WERI-Rb-1 (cell line): ENCODE results near the gene CDV3.

Experiments
- DNase-seq: peaks from one replicate; pipeline ENCODE4 v3.0.0-alpha.2; 2020
- H3K27ac ChIP-seq: fragments of 250-450 bp; sonication (Bioruptor Pico); 2 replicates; pipeline ENCODE4 v1.5.1; 2020; ENCODE audit warnings: mild to moderate bottlenecking, moderate library complexity
- H3K27me3 ChIP-seq: fragments of 250-450 bp; sonication (Bioruptor Pico); 2 replicates; pipeline ENCODE4 v1.5.1; 2021; ENCODE audit warnings: mild to moderate bottlenecking, low read depth, moderate library complexity; ENCODE audit not compliant: insufficient read depth, severe bottlenecking
- H3K36me3 ChIP-seq: fragments of 250-450 bp; sonication (Bioruptor Pico); 2 replicates; pipeline ENCODE4 v1.5.1; 2020; ENCODE audit warnings: mild to moderate bottlenecking, moderate library complexity
- H3K4me3 ChIP-seq: 2 replicates; pipeline ENCODE4 v1.5.1; 2011; ENCODE audit warnings: low read depth, mild to moderate bottlenecking, control low read depth, low read length
- H3K9me3 ChIP-seq: fragments of 250-450 bp; sonication (Bioruptor Pico); 2 replicates; pipeline ENCODE4 v1.5.1; 2021; ENCODE audit warnings: mild to moderate bottlenecking, moderate library complexity; ENCODE audit not compliant: severe bottlenecking
- TF ChIP-seq, protein P1 (sequence below): IDR thresholded peaks from 2 replicates; pipeline ENCODE4 v1.5.1; 2011; ENCODE audit warnings: low read depth, mild to moderate bottlenecking, control low read depth, inconsistent platforms, low read length

Gene CDV3

DNA sequence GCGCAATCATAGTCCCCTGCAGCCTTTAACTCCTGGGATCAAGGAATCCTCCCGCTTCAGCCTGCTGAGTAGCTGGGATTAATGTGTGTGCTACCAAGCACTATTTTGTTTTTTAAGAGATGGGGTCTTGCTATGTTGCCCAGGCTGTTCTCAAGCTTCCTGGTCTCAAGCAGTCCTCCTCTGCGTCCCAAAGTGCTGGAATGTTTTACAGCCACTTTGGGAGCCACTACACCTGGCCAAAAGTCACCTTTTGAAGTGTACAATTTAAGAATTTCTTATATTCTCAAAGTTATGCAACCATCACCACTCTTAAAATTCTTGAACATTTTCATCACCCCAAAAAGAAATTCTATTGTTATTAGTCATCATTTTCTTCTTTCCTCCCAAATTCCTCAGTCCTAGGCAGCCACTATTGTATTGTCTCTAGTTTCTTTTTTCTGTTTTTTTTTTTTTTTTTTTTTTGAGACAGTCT lies 17.8 kb downstream of the CDV3 start:
- no peak overlapping the region for H3K27ac ChIP-seq
- no peak overlapping the region for H3K4me3 ChIP-seq
- H3K36me3 ChIP-seq: peaks cover 28% of the 10 kb centered on the region
- TF ChIP-seq, protein P1, sequence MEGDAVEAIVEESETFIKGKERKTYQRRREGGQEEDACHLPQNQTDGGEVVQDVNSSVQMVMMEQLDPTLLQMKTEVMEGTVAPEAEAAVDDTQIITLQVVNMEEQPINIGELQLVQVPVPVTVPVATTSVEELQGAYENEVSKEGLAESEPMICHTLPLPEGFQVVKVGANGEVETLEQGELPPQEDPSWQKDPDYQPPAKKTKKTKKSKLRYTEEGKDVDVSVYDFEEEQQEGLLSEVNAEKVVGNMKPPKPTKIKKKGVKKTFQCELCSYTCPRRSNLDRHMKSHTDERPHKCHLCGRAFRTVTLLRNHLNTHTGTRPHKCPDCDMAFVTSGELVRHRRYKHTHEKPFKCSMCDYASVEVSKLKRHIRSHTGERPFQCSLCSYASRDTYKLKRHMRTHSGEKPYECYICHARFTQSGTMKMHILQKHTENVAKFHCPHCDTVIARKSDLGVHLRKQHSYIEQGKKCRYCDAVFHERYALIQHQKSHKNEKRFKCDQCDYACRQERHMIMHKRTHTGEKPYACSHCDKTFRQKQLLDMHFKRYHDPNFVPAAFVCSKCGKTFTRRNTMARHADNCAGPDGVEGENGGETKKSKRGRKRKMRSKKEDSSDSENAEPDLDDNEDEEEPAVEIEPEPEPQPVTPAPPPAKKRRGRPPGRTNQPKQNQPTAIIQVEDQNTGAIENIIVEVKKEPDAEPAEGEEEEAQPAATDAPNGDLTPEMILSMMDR: no peak
- no peak for DNase-seq
- no peaks in the 10 kb centered on the region for H3K9me3 ChIP-seq
- H3K27me3 ChIP-seq: no peaks in the 10 kb centered on the region

DNA sequence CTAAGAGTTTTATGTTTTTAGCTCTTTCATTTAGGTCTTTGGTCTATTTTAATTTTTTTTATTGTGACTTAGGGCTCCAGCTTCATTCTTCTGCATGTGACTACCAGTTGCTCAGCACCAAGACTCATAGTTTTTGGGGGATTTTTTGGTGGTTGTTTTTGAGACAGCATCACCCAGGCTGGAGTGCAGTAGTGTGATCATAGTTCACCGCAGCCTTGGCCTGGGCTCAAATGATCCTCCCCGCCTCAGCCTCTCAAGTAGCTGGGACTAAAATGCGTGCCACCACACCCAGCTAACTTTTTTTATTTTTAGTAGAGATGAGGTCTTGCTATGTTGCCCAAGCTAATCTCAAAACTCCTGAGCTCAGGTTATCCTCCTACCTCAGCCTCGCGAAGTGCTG lies 19.4 kb downstream of the CDV3 start:
- Histone ChIP-seq H3K36me3 (peaks cover 12% of the 10 kb centered on the region), H3K4me3 (no peak overlapping the region)

DNA sequence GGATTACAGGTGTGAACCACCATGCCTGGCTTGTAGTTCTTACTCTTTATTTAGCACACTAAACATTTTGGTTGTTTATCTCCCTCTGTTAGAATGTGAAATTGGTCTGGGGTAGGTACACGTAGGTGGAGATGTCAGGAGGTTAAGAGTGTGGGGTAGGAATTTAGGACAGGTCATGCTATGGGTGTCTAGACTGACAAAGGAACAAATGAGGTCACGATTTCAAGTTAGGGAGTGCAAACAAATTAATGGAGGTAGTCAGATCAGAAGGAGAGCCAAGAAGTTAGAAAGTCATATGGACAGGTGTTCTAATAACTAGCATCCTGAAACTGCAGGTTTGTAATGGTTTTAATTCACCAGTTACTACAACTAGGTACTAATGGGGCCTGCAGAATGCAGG lies 19.8 kb downstream of the CDV3 start:
- TF ChIP-seq, protein P1: no peak

More for the DNA sequence above, 19.4 kb downstream of the CDV3 start:
- no peaks in the 10 kb centered on the region for H3K27me3 ChIP-seq
- no peak for DNase-seq
- TF ChIP-seq, protein P1: no peak
- H3K27ac ChIP-seq: no peak overlapping the region
- H3K9me3 ChIP-seq: no peaks in the 10 kb centered on the region

DNA sequence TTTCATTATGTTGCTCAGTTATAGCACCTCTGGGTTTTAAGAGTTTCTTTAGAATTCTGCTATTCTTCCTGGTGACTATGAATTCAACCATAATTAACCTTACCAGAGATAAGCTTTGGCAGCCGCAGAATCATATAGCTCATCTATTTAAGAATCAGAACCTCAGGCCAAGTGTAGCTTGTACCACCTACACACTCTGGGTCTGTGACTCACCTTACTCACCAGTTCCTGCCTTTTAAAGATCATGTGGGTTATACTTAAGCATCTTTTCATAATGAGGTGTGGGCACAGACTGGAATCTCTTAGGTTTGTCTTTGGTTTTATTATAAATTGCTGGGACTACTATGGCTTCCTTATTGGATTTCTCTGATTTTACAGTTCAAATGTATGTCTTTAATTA lies 21.9 kb downstream of the CDV3 start:
- Histone ChIP-seq H3K36me3 (0 out of 2 replicates have a peak, but pooled peaks cover 4% of the 10 kb centered on the region), H3K4me3 (no peak overlapping the region), H3K27ac (no peak overlapping the region), H3K27me3 (no peaks in the 10 kb centered on the region), H3K9me3 (no peaks in the 10 kb centered on the region)
- TF ChIP-seq, protein P1: no peak
- DNase-seq: no peak

More for the DNA sequence above, 19.8 kb downstream of the CDV3 start:
- H3K4me3 ChIP-seq: no peak overlapping the region
- peaks cover 10% of the 10 kb centered on the region for H3K36me3 ChIP-seq
- no peak for DNase-seq
- H3K27ac ChIP-seq: no peak overlapping the region
- H3K27me3 ChIP-seq: no peaks in the 10 kb centered on the region
- H3K9me3 ChIP-seq: no peaks in the 10 kb centered on the region

DNA sequence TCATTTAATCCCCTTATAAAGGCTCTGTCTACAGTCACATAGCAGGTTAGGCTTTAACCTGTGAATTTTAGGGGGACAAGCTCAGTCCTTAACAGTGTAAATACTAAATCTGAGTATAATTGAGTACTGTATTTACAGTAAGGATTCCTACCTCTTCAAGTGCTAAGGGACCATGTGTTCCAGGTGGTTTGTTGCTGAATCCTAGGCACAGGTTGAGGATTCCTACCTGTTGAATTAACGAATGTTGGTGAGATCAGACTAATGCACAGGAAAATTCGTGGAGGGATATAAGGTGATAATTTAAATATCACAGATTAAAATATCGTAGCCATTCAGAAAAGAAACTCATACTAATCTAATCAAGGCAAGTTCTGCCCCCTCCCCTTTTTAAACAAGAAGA lies 24.9 kb downstream of the CDV3 start:
- Histone ChIP-seq H3K36me3 (peaks cover 9% of the 10 kb centered on the region; the same call in 1 of the 2 replicates), H3K27ac (no peak overlapping the region), H3K4me3 (no peak overlapping the region), H3K27me3 (no peaks in the 10 kb centered on the region), H3K9me3 (no peaks in the 10 kb centered on the region)
- no peak for DNase-seq
- TF ChIP-seq, protein P1: no peak

DNA sequence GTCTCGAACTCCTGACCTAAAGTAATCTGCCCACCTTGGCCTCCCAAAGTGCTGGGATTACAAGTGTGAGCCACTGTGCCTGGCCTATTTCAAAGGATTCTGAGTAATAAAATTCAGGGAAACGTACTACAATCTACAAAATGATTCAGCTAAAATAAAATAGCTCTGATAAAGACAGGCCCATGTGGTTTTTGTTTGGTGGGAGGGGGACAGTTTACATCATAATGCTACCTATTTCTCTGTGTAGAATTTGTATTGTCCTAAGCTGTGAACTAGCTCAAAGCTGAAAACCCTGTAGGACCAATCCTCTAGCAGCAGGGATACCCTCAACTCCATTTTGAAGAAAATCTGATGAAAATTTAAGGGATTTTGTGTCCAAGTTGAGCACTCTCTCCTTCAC lies 25.8 kb downstream of the CDV3 start:
- TF ChIP-seq, protein P1: no peak
- Histone ChIP-seq H3K9me3 (no peaks in the 10 kb centered on the region), H3K4me3 (no peak overlapping the region), H3K27me3 (no peaks in the 10 kb centered on the region), H3K36me3 (peaks cover 9% of the 10 kb centered on the region), H3K27ac (no peak overlapping the region)
- no peak for DNase-seq
